IMR-90 (cell line): ENCODE data around the gene ITGA3. TPM values are rescaled to one million over a fixed set of nuclear protein-coding genes. Genes with fewer than 3 reads are reported as not detected.

Experiments used
- ATAC-seq: fragments of 200-7000 bp; cut with Tn5 transposase; 2 replicates; pipeline ENCODE4 v1.9.1; 2020; ENCODE audit warnings: low read depth, mild to moderate bottlenecking, moderate library complexity
- BruUV-seq: library from RNA; stranded (reverse); fragments of 400-500 nt; replicated peaks from 2 replicates; lab custom pipeline; 2021; lab: Mats Ljungman, UMichigan
- CTCF ChIA-PET: fragments of 300-600 bp; formaldehyde crosslinking; extraction: SDS; loops from one replicate; lab custom pipeline; 2021; ENCODE audit warnings: antibody characterized with exemption; lab: Yijun Ruan, JAX
- POLR2A ChIA-PET: fragments of 300-600 bp; sonication (Branson Sonifier 250); formaldehyde crosslinking; loops from one replicate; lab custom pipeline; 2022; ENCODE audit warnings: antibody characterized with exemption; ENCODE audit not compliant: unreplicated experiment; lab: Charles Lee
- DNase-seq: peaks from one replicate; pipeline ENCODE4 v3.0.0; 2013
- H2AFZ ChIP-seq: replicated peaks from 2 replicates; pipeline ENCODE3; 2013; ENCODE audit warnings: low read length, mild to moderate bottlenecking; ENCODE audit not compliant: poor library complexity
- H2AK5ac ChIP-seq: 2 replicates; pipeline ENCODE4 v1.6.1; 2013; ENCODE audit warnings: low read depth, low read length, inconsistent platforms
- H2AK9ac ChIP-seq: replicated peaks from 2 replicates; pipeline ENCODE3; 2013; ENCODE audit warnings: mild to moderate bottlenecking, low read depth, low read length, moderate library complexity; ENCODE audit not compliant: poor library complexity
- H2BK120ac ChIP-seq: 2 replicates; pipeline ENCODE4 v1.6.1; 2013; ENCODE audit warnings: low read depth, low read length, inconsistent platforms
- H2BK15ac ChIP-seq: 3 replicates; pipeline ENCODE4 v1.6.1; 2013; ENCODE audit warnings: low read depth, low read length, inconsistent platforms
- H2BK20ac ChIP-seq: 2 replicates; pipeline ENCODE4 v1.6.1; 2013; ENCODE audit warnings: low read depth, mild to moderate bottlenecking, inconsistent platforms, low read length, moderate library complexity
- H2BK5ac ChIP-seq: 2 replicates; pipeline ENCODE4 v1.6.1; 2013; ENCODE audit warnings: mild to moderate bottlenecking, low read depth, low read length, inconsistent platforms; ENCODE audit not compliant: poor library complexity, severe bottlenecking
- H3K14ac ChIP-seq: replicated peaks from 2 replicates; pipeline ENCODE4 v1.6.1; 2013; ENCODE audit warnings: low read depth, low read length, inconsistent platforms
- H3K18ac ChIP-seq: 2 replicates; pipeline ENCODE4 v1.6.1; 2013; ENCODE audit warnings: low read depth, low read length, control low read depth
- H3K23ac ChIP-seq: 2 replicates; pipeline ENCODE4 v1.6.1; 2013; ENCODE audit warnings: low read depth, low read length, inconsistent platforms
- H3K27ac ChIP-seq: 2 replicates; pipeline ENCODE4 v1.5.1; 2013; ENCODE audit warnings: mild to moderate bottlenecking, control low read depth, low read length; ENCODE audit not compliant: insufficient read depth
- H3K27me3 ChIP-seq: 2 replicates; pipeline ENCODE4 v1.6.1; 2013; ENCODE audit warnings: low read length; ENCODE audit not compliant: control insufficient read depth, insufficient read depth
- H3K36me3 ChIP-seq: 2 replicates; pipeline ENCODE4 v1.6.1; 2013; ENCODE audit warnings: low read length, mixed read lengths; ENCODE audit not compliant: control insufficient read depth, insufficient read depth
- H3K4ac ChIP-seq: 2 replicates; pipeline ENCODE4 v1.6.1; 2013; ENCODE audit warnings: low read depth, low read length, inconsistent platforms
- H3K4me1 ChIP-seq: 2 replicates; pipeline ENCODE4 v1.6.1; 2013; ENCODE audit warnings: low read length, mixed read lengths; ENCODE audit not compliant: control insufficient read depth, insufficient read depth
- H3K4me2 ChIP-seq: 2 replicates; pipeline ENCODE4 v1.6.1; 2013; ENCODE audit warnings: low read depth, mild to moderate bottlenecking, control low read depth, low read length, moderate library complexity
- H3K4me3 ChIP-seq: 2 replicates; pipeline ENCODE4 v1.5.1; 2013; ENCODE audit warnings: low read depth, mild to moderate bottlenecking, control low read depth, low read length, moderate library complexity; ENCODE audit not compliant: insufficient read depth
- H3K56ac ChIP-seq: 2 replicates; pipeline ENCODE4 v1.6.1; 2013; ENCODE audit warnings: low read length, inconsistent platforms; ENCODE audit not compliant: insufficient read depth; ENCODE audit errors: extremely low read depth
- H3K79me1 ChIP-seq, 2 experiments: 2 replicates each; pipeline ENCODE4 v1.6.1; 2013; ENCODE audit warnings: low read length in 2 of 2, inconsistent platforms in 1 of 2, low read depth in 1 of 2
- H3K9ac ChIP-seq: 2 replicates; pipeline ENCODE4 v1.6.1; 2013; ENCODE audit warnings: low read depth, low read length, control low read depth
- H3K9me1 ChIP-seq: 2 replicates; pipeline ENCODE4 v1.6.1; 2013; ENCODE audit warnings: low read length, inconsistent platforms; ENCODE audit not compliant: insufficient read depth
- H3K9me3 ChIP-seq: 2 replicates; pipeline ENCODE4 v1.6.1; 2013; ENCODE audit warnings: low read length; ENCODE audit not compliant: control insufficient read depth, insufficient read depth
- H4K20me1 ChIP-seq: 2 replicates; pipeline ENCODE4 v1.6.1; 2013; ENCODE audit warnings: low read length, inconsistent platforms; ENCODE audit not compliant: insufficient read depth
- H4K5ac ChIP-seq: 2 replicates; pipeline ENCODE4 v1.6.1; 2013; ENCODE audit warnings: mild to moderate bottlenecking, low read depth, low read length, control low read depth
- H4K8ac ChIP-seq, 2 experiments: 2 replicates each; pipeline ENCODE4 v1.6.1; 2013; ENCODE audit warnings: low read depth in 2 of 2, low read length in 2 of 2, control low read depth in 1 of 2, inconsistent platforms in 1 of 2
- H4K91ac ChIP-seq: 2 replicates; pipeline ENCODE4 v1.6.1; 2013; ENCODE audit warnings: low read depth, low read length, inconsistent platforms; ENCODE audit not compliant: insufficient read depth
- CEBPB ChIP-seq: IDR thresholded peaks from 2 replicates; pipeline ENCODE4 v1.6.1; 2012; ENCODE audit warnings: low read depth, low read length, improper control_type of control experiment
- CHD1 ChIP-seq: IDR thresholded peaks from 2 replicates; pipeline ENCODE4 v1.6.1; 2012; ENCODE audit warnings: low read depth, low read length, improper control_type of control experiment
- MAFK ChIP-seq: IDR thresholded peaks from 2 replicates; pipeline ENCODE4 v1.6.1; 2012; ENCODE audit warnings: low read depth, low read length, improper control_type of control experiment
- MAZ ChIP-seq: IDR thresholded peaks from 2 replicates; pipeline ENCODE4 v1.6.1; 2012; ENCODE audit warnings: low read depth, mild to moderate bottlenecking, low read length, improper control_type of control experiment, moderate library complexity, borderline replicate concordance
- NFE2L2 ChIP-seq: fragments of 150-350 bp; IDR thresholded peaks from 2 replicates; pipeline ENCODE4 v1.6.1; 2016; ENCODE audit warnings: low read depth, mild to moderate bottlenecking, low read length
- POLR2A ChIP-seq: IDR thresholded peaks from 2 replicates; pipeline ENCODE4 v1.6.1; 2012; ENCODE audit warnings: mild to moderate bottlenecking, low read depth, low read length
- RAD21 ChIP-seq: IDR thresholded peaks from 2 replicates; pipeline ENCODE4 v1.6.1; 2012; ENCODE audit warnings: low read length, improper control_type of control experiment
- RCOR1 ChIP-seq: IDR thresholded peaks from 2 replicates; pipeline ENCODE4 v1.6.1; 2012; ENCODE audit warnings: mild to moderate bottlenecking, low read length, improper control_type of control experiment; ENCODE audit not compliant: insufficient replicate concordance
- WGBS, 2 experiments: methylation state at CpG; one replicate each; pipeline versions ENCODE4 v1.1.5 to v1.1.7; 2013; ENCODE audit warnings: missing lambda C conversion rate in 2 of 2; ENCODE audit not compliant: insufficient read length in 1 of 2; ENCODE audit errors: extremely low coverage in 2 of 2; 5-methylcytosine and 5-hydroxymethylcytosine counted together
- dilution Hi-C: fragments of 300-500 bp; cut with HindIII; formaldehyde crosslinking; loops from one replicate; pipeline ENCODE4 v1.14.3; 2018; ENCODE audit warnings: low sequenced_read_pairs; ENCODE audit not compliant: unreplicated experiment
- in situ Hi-C: fragments of 300-500 bp; cut with MboI; formaldehyde crosslinking; loops from 3 replicates; pipeline ENCODE4 v1.14.3; 2019; ENCODE audit warnings: low sequenced_read_pairs, inconsistent platforms, mixed read lengths
- intact Hi-C: fragments of 100-400 bp; cut with micrococcal nuclease; formaldehyde crosslinking; loops from 2 replicates; pipeline ENCODE4 v1.10.0; 2022
- polyA plus RNA-seq, 3 experiments: library from polyadenylated mRNA; depleted of rRNA; stranded (reverse); fragments of >200 nt; gene quantifications; 2 replicates each; pipeline ENCODE4 v1.2.3, GENCODE V29; 2012; ENCODE audit warnings: low replicate concordance in 1 of 3
- total RNA-seq: library from RNA; depleted of rRNA; stranded (reverse); fragments of >200 nt; gene quantifications from 2 replicates; pipeline ENCODE4 v1.2.3, GENCODE V29; 2012

The ITGA3 gene
- total and polyA plus RNA-seq, 2 of the 4 experiments (the other 2 are of a cell fraction) = 78.0 to 202 TPM

- no peak for DNase-seq
- no TSS peak for BruUV-seq
- Histone ChIP-seq H2AFZ (no peak overlapping the region), H3K56ac (no peak overlapping the region), H3K9me3 (no peaks in the 10 kb centered on the region), H2AK9ac (no peak overlapping the region), H2BK120ac (no peak overlapping the region), H3K36me3 (peaks cover 21% of the 10 kb centered on the region; the same call in 1 of the 2 replicates), H3K4me2 (no peak overlapping the region), H3K18ac (no peak overlapping the region), H4K91ac (no peak overlapping the region), H3K79me1 (peaks cover 0 to 5% of the 10 kb centered on the region in 2 experiments; a peak in 1 of 4 replicates), H3K9me1 (peaks cover 12% of the 10 kb centered on the region), H3K9ac (no peak overlapping the region), H4K5ac (no peak overlapping the region), H2BK20ac (no peak overlapping the region), H3K14ac (no peak overlapping the region), H2BK15ac (no peak overlapping the region), H2BK5ac (no peak overlapping the region), H3K4me1 (peaks cover 18% of the 10 kb centered on the region), H3K27ac (no peak overlapping the region), H3K27me3 (no peaks in the 10 kb centered on the region), H3K4me3 (no peak overlapping the region), H2AK5ac (no peak overlapping the region), H3K23ac (no peak overlapping the region), H4K20me1 (peaks cover 7% of the 10 kb centered on the region), H3K4ac (no peak overlapping the region), H4K8ac (no peak overlapping the region)
- CTCF ChIA-PET = no interaction called here
- 50% methylated on average over 2 of the region's 5 CpGs; no CpG with 5 or more reads in 1 of the 2 experiments for WGBS, 2 experiments
- in situ Hi-C loops (no loop called here), dilution Hi-C loops (no loop called here), intact Hi-C loops (no loop called here)
- POLR2A ChIA-PET = no interaction called here
- TF ChIP-seq CEBPB (no peak), MAFK (no peak), NFE2L2 (no peak), CHD1 (no peak), RAD21 (no peak), RCOR1 (no peak), MAZ (no peak), POLR2A (no peak)
- ATAC-seq = no peak
Observed at GRCh38 chr17:50103941-50104340, 48.0 kb downstream of the ITGA3 start.
